ENCODE results near the gene AKAP9.
"Not testable (repeated sequence)": the region's sequence is repeated elsewhere in the genome, so short reads cannot be mapped to it uniquely, and the experiment has no call there.

The AKAP9 gene

DNA sequence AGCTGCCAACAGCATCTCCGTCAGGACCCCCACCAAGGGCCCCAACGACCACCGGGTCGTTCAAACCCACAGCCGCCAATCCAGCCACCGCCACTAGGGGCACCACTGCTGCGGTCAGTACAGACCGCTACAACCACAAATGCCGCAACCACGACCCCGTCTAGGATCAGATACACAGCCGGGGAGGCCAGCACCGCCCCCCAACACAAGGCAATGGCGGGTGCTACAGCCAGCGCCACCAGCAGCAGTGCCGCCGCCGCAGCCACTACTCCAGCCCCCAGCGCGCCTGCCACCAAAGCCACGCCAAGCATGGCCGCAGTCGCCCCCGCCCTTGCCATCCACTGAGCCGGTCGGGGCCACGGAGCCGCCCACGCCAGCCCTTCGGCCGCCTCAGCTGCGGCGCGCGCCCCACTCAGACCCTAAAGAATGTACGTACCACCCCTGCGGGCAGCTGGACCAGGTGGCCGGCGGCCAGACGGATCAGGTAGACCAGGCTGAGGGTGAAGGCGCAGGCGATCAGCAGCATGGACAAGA, 193.1 kb downstream of the AKAP9 start:
- DNase-seq (ENCODE audit: low read depth in 2 of 2): peak; percentile 24 to 29

DNA sequence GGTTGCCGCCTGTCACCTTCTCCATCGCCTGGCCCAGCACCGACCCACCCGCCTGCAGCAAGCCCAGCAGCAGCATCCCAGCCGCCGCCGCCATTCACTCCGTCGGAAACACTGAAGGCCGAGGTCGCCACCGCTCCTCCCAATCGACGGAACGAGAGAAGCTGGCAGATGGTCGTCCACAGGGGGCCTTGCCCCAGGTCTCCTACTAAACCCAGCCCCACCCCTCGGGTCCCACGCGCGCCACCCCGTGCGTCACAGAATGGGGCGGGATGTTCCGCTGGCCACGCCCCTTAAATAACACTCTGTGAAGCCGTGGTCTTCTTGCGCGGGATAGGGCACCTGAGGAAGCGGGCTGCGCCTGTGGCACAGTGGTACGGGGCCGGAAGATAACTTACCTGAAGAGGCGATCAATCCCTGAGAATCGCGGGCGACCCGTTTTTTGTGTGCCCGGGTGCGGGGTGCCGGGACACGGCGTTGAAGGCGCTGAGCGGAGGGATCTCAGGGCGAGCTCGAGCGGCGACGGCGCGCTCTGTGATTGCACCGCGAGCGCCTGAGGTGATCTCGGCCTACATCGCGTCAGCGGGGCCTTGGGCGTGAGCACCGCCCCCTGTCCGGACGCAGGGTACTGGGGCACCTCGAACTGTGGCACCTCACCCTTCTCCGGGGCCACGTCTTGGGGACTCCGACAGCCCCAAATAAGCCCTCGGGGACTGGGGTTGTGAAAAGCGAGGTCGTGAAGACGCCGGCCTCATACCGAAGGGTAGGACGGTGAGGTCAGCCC, 193.8 kb downstream of the AKAP9 start, which contains the start of gene CYP51A1:
Gene CYP51A1 (minus strand): TSS at position 207 of the 781 bp plus-strand sequence. CDS start 113 bp downstream, at position 94.
- peak; percentile 86 to 91 for DNase-seq (ENCODE audit: low read depth in 2 of 2)

DNA sequence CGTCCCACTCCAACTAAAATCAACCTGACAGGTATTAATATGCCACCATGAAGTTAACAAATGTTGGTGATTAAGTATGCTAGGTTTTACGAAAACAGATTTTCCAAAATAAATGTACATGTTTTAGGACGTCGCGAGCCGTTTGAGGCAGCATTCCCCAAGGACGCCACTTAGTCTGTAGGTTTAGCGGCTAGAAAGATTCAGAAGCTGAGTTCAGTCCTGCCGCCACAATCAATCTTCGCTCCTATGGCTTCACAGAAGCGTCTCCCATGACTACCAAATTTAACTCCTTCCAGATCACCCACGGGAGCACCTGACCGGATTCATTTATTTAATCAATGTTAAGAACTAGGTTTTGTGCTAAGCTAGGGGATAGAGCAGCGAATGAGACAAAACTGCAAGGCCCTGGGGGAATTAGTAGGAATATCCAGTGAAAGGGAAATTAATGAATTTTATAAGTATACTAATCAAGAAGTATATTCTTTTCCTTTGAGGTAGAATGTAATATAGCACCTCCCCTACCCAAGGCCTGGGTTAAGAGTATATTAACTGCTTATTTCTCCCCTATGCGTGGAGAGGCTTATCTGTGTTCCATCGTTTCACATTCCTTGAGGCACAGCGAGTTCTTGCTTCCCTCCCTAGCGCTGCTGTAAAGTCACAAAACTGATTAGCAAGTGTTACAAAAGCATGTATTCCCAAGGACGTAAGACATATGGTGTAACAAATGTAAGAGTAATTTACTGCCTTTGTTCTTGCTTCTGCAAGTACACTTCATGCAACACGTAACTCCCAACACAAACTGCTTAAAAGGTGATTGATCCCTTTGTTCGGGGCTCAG, 194.6 kb downstream of the AKAP9 start:
- DNase-seq (ENCODE audit: low read depth in 2 of 2): no peak

DNA sequence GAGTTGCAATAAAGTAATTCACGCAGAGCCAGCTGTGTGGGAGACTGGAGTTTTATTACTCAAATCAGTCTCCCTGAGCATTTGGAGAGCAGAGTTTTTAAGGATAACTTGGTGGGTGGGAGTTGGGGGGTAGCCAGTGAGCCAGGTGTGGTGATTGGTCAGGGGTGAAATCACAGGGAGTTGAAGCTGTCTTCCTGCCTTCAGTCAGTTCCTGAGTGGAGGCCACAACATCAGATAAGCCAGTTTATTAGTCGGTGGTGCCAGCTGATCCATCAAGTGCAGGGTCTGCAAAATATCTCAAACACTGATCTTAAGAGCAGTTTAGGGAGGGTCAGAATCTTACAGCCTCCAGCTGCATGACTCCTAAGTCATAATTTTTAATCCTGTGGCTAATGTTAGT, 196.9 kb downstream of the AKAP9 start:
- no peak for DNase-seq (ENCODE audit: low read depth in 2 of 2)

DNA sequence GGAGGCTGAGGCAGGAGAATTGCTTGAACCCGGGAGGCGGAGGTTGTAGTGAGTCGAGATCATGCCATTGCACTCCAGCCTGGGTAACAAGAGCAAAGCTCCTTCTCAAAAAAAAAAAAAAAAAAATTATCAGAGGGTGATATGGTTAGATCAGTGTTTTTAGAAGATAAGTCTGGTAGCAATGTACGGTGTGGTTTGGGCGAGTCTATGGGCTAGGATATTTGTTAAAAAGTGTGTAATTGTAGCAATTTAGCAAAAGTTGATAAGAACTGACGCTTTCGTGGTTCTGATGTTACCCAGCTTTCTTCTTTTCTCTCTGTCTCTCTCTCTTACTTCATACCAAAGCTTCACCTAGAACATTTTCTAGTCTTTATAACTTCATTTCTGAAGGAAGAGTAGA, 200.5 kb downstream of the AKAP9 start:
- DNase-seq (ENCODE audit: low read depth in 2 of 2): no peak

DNA sequence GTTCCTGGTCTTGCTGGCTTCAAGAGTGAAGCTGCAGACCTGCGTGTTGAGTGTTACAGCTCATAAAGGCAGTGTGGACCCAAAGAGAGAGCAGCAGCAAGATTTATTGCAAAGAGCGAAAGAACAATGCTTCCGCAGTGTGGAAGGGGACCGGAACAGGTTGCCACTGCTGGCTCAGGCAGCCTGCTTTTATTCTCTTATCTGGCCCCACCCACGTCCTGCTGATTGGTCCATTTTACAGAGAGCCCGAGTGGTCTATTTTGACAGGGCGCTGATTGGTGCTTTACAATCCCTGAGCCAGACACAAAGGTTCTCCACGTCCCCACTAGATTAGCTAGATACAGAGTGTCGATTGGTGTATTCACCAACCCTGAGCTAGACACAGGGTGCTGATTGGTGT, 202.1 kb downstream of the AKAP9 start:
- DNase-seq (ENCODE audit: low read depth in 2 of 2): not testable (repeated sequence)

DNA sequence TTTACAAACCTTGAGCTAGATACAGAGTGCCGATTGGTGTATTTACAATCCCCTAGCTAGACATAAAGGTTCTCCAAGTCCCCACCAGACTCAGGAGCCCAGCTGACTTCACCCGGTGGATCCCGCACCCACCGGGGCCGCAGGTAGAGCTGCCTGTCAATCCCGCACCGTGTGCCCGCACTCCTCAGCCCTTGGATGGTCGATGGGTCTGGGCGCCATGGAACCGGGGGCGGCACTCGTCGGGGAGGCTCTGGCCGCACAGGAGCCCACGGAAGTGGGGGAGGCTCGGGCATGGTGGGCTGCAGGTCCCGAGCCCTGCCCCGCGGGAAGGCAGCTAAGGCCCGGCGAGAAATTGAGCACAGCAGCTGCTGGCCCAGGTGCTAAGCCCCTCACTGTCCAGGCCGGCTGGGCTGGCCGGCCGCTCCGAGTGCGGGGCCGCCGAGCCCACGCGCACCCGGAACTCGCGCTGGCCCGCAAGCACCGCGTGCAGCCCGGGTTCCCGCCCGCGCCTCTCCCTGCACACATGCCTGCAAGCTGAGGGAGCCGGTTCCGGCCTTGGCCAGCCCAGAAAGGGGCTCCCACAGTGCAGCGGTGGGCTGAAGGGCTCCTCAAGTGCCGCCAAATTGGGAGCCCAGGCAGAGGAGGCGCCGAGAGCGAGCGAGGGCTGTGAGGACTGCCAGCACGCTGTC, 202.7 kb downstream of the AKAP9 start:
- DNase-seq (ENCODE audit: low read depth in 2 of 2): not testable (repeated sequence)

DNA sequence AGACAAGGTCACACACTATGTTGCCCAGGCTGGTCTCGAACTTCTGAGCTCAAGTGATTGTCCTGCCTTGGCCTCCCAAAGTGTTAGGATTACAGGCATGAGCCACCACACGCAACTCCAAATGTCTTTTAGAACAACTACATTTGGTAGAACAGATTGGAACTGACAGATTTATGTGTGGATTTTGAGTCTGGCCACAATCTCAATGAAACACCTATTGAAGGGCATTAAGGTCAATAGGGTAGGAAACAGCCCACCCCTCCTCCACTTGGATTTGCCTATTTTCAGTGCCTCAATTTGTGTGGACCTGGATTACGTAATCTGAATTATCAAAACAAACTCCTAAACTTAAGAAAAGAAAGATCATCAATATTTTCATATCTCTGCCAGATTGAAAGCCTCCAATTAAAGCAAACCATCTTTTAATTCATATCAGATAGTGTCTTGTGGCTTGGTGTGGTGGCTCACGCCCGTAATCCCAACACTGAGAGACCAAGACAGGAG, 209.1 kb downstream of the AKAP9 start:
- DNase-seq (ENCODE audit: low read depth in 2 of 2): no peak

DNA sequence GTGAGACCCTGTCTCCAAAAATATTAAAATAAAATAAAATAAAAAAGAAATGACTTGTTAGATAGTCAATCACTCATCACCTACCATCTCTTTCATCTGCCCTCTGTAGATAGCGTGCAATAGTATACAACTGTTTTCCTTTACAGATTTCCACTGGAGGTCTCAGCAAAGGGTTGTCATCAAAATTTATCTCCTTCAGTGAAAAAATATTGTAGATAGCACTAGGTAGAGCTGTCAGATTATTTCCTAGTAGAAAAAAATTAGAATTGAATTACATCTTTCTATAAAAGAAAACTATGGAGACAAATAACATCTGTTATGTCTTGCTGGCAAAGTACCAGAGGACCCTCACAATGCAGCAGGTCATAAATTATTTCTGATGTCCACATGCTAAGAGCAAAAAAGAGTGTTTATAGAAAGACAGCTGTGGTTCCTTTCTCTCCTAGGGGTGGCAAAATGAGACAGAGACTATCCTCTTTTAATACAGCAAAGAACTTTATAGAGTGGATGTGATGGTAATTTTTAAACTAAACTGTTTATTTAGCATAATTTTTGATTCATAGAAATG, 209.9 kb downstream of the AKAP9 start:
- DNase-seq (ENCODE audit: low read depth in 2 of 2): no peak

DNA sequence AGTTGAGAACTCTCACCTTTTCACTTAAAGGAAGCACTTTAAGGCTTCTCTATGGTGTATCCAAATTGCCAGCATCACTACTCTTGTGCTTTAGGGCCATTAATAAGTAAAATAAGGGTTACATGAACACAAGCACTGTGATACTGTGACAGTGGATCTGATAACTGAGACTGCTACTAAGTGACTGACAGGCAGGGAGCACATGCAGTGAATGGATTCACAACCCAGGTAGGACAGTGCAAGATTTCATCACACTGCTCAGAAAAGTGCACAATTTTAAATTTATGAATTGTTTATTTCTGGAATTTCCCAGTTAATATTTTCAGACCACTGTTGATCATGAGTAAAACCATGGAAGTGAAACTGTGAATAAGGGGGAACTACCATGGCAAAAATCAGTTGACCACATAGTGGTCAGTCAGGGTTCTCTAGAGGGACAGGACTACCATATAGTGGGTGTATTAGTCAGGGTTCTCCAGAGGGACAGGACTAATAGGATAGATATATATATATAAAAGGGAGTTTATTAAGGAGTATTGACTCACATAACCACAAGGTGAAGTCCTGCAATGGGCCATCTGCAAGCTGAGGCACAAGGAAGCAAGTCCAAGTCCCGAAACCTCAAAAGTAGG, 214.6 kb downstream of the AKAP9 start:
- no peak for DNase-seq (ENCODE audit: low read depth in 2 of 2)

DNA sequence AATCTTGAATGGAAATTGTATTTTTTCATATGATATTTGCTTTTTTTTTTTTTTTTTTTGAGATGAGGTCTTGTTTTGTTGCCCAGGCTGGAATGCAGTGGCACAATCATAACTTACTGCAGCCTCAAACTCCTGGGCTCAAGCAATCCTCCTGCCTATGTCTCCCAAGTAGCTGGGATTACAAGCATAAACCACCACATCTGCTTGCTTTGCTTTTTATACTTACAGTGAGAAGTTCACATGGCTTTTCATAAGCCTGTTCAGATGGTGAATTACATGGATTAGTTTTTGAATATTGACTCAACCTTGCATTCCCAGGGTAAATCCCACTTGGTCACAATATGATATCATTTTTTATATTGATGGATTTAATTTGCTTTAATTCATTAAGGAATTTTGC, 216.3 kb downstream of the AKAP9 start:
- DNase-seq (ENCODE audit: low read depth in 2 of 2): no peak

DNA sequence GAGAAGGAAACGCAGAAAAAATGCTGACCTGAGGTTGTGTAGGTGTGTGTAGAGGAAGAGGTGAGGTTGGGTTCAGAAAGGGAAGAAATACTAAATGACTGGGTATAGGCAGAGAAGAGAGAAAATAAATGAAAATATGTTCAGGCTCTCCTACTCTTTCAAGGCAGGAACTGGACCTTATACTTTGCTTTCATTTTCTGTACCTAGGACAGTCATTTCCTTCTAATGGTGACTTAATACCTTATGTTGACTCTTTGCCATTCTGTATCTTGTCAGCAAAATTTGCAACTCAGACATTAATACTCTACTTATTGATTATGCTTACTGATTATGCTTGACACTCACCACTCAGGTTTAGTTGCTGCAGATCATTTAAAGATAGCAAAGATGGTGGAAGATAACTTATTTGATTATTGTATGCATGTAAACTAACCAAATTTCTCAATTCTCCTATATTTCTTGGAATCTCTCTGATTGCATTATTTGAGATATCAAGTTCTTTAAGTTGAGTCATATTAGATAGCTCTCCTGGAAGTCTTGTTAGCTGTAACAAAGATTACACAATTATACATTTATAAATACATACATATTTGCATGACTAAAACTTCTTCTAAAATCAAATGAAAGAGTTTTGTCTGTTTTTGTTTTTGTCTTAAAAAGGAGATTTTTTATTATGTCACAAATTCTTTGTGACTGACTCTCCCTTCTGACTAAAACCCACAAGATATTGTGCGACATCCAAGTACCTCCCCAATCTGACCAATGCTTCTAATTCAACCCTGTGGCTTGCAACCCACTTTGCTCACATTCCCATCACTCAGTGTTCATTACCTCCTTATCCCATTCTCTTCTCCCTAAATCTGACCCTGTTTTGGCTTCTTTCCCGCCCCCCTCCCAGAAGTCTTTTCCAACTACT, 218.3 kb downstream of the AKAP9 start:
- no peak for DNase-seq (ENCODE audit: low read depth in 2 of 2)
